Neural progenitor cell (in vitro differentiated cells): ENCODE results near the gene SINHCAF. TPM values are rescaled to one million over a fixed set of nuclear protein-coding genes. Genes with fewer than 3 reads are reported as not detected.

Source experiments
- DNase-seq: peaks from one replicate; pipeline ENCODE4 v3.0.0-alpha.2; 2016; ENCODE audit warnings: low spot score
- H2AFZ ChIP-seq: fragments of 200-600 bp; sonication (generic); replicated peaks from 2 replicates; pipeline ENCODE4 v1.6.1; 2016; ENCODE audit warnings: antibody characterized with exemption
- H3F3A ChIP-seq: fragments of 200-600 bp; sonication (generic); 2 replicates; pipeline ENCODE4 v1.6.1; 2016; ENCODE audit warnings: antibody characterized with exemption, low read depth
- H3K27ac ChIP-seq: fragments of 200-600 bp; sonication (generic); 2 replicates; pipeline ENCODE4 v1.5.1; 2016; ENCODE audit warnings: mild to moderate bottlenecking
- H3K27me3 ChIP-seq: fragments of 200-600 bp; sonication (generic); 2 replicates; pipeline ENCODE4 v1.6.1; 2016; ENCODE audit warnings: mild to moderate bottlenecking, moderate library complexity
- H3K36me3 ChIP-seq: fragments of 200-600 bp; sonication (generic); 2 replicates; pipeline ENCODE4 v1.5.1; 2016
- H3K4me1 ChIP-seq: fragments of 200-600 bp; sonication (generic); 2 replicates; pipeline ENCODE4 v1.6.1; 2016; ENCODE audit warnings: mixed run types
- H3K4me2 ChIP-seq: fragments of 200-600 bp; sonication (generic); 2 replicates; pipeline ENCODE4 v1.6.1; 2016
- H3K4me3 ChIP-seq: fragments of 200-600 bp; sonication (generic); 2 replicates; pipeline ENCODE4 v1.5.1; 2016
- H3K79me2 ChIP-seq: fragments of 200-600 bp; sonication (generic); 2 replicates; pipeline ENCODE4 v1.6.1; 2016; ENCODE audit warnings: low read depth
- H3K9ac ChIP-seq: fragments of 200-600 bp; sonication (generic); 2 replicates; pipeline ENCODE4 v1.6.1; 2016
- H3K9me3 ChIP-seq: fragments of 200-600 bp; sonication (generic); 2 replicates; pipeline ENCODE4 v1.5.1; 2016; ENCODE audit warnings: low read depth
- H4K20me1 ChIP-seq: fragments of 200-600 bp; sonication (generic); 2 replicates; pipeline ENCODE4 v1.6.1; 2016; ENCODE audit warnings: low read depth
- H3K27ac Mint-ChIP-seq: 3 replicates; pipeline ENCODE4 v1.8.0; 2021; ENCODE audit warnings: mixed read lengths
- H3K27me3 Mint-ChIP-seq: 2 replicates; pipeline ENCODE4 v1.8.0; 2022; ENCODE audit warnings: low read depth, mild to moderate bottlenecking, inconsistent platforms, moderate library complexity, mixed read lengths; ENCODE audit not compliant: insufficient read depth
- H3K36me3 Mint-ChIP-seq: 3 replicates; pipeline ENCODE4 v1.8.0; 2021; ENCODE audit warnings: mixed read lengths
- H3K4me1 Mint-ChIP-seq: 3 replicates; pipeline ENCODE4 v1.8.0; 2021; ENCODE audit warnings: mixed read lengths
- H3K4me3 Mint-ChIP-seq: 3 replicates; pipeline ENCODE4 v1.8.0; 2021; ENCODE audit warnings: mild to moderate bottlenecking, moderate library complexity, mixed read lengths
- H3K9me3 Mint-ChIP-seq: 3 replicates; pipeline ENCODE4 v1.8.0; 2020; ENCODE audit warnings: mixed read lengths
- EZH2 ChIP-seq: fragments of 200-600 bp; sonication (generic); IDR thresholded peaks from 2 replicates; pipeline ENCODE4 v1.6.1; 2017; ENCODE audit warnings: antibody characterized with exemption, mild to moderate bottlenecking, moderate library complexity
- EZH2phosphoT487 ChIP-seq: fragments of 200-600 bp; sonication (generic); IDR thresholded peaks from 2 replicates; pipeline ENCODE4 v1.6.1; 2017; ENCODE audit warnings: antibody characterized with exemption
- total RNA-seq: library from RNA; depleted of rRNA; stranded (reverse); fragments of >200 nt; gene quantifications from 2 replicates; pipeline ENCODE4 v1.2.3, GENCODE V29; 2015; ENCODE audit warnings: low replicate concordance
- TF ChIP-seq, protein P1 (sequence below): fragments of 200-600 bp; sonication (generic); IDR thresholded peaks from 2 replicates; pipeline ENCODE4 v1.5.1; 2017; ENCODE audit warnings: antibody characterized with exemption, mild to moderate bottlenecking

The SINHCAF gene
- total RNA-seq, 1 donor from 2014 or later, result 1,260 TPM

DNA sequence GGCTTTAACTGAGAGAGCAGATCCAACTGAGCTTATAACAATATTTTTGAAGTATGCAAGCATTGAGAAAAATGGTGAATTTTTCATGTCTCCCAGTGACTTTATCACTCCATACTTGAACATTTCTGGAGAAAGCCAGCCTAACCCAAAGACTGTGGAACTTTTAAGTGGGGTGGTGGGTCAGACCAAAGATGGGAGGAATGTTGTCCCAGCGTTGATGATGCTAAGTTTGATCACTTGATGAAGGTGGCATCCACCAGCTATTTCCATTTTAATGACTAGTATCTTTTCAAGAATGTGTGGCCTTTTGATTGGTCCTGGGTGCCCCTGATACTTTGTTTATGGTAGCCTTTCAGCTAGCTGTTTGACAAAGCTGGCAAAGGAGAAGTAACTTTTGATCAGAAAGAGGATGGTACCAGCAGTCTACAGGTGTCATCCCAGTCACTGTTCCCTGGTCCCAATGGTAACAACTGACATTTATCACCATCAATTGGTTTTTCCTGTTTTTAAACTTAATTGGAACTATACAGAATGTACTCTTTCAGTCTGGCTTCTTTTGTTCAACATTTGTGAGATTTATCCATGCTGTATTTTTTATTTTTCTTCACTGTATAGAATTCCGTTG lies 14.2 kb downstream of the SINHCAF start:
- Mint-ChIP-seq H3K4me3 (peak overlapping the region; percentile 21), H3K36me3 (peaks cover 69% of the 10 kb centered on the region), H3K9me3 (peaks cover 82% of the 10 kb centered on the region), H3K4me1 (no peaks in the 10 kb centered on the region), H3K27ac (no peak overlapping the region), H3K27me3 (peaks cover 8% of the 10 kb centered on the region)
- no peak for DNase-seq
- Histone ChIP-seq H2AFZ (no peak overlapping the region), H3K9me3 (no peaks in the 10 kb centered on the region), H3K27me3 (no peaks in the 10 kb centered on the region), H3K4me2 (no peak overlapping the region), H3K79me2 (peaks cover 100% of the 10 kb centered on the region), H3K27ac (no peak overlapping the region), H3K9ac (no peak overlapping the region), H3F3A (peaks cover 19% of the 10 kb centered on the region), H4K20me1 (peaks cover 99% of the 10 kb centered on the region), H3K4me3 (no peak overlapping the region), H3K4me1 (peaks cover 39% of the 10 kb centered on the region), H3K36me3 (peaks cover 13% of the 10 kb centered on the region)
- TF ChIP-seq, protein P1, sequence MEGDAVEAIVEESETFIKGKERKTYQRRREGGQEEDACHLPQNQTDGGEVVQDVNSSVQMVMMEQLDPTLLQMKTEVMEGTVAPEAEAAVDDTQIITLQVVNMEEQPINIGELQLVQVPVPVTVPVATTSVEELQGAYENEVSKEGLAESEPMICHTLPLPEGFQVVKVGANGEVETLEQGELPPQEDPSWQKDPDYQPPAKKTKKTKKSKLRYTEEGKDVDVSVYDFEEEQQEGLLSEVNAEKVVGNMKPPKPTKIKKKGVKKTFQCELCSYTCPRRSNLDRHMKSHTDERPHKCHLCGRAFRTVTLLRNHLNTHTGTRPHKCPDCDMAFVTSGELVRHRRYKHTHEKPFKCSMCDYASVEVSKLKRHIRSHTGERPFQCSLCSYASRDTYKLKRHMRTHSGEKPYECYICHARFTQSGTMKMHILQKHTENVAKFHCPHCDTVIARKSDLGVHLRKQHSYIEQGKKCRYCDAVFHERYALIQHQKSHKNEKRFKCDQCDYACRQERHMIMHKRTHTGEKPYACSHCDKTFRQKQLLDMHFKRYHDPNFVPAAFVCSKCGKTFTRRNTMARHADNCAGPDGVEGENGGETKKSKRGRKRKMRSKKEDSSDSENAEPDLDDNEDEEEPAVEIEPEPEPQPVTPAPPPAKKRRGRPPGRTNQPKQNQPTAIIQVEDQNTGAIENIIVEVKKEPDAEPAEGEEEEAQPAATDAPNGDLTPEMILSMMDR, result no peak
- TF ChIP-seq EZH2 (no peak), EZH2phosphoT487 (no peak)

DNA sequence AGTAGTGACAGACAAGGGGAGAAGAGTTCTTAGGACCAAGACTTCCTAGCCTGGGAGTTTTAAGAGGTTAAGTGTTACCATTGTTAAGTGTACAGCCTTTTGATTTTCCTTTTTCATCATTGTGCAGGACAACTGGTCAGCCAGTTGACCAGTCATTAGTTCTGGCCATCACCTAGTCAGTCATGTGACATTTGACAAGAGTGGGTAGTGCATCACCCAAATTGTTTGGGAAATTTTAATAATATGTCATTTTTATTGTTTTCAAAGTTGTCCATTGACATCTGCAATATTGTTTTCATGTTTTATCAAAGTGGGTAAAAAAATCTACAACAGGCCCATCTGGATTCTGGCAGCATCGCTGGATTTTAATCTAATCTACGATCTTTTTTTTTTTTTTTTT lies 15.5 kb downstream of the SINHCAF start:
- Histone ChIP-seq H3K36me3 (peaks cover 10% of the 10 kb centered on the region), H3K9me3 (no peaks in the 10 kb centered on the region)
- H3K4me1 Mint-ChIP-seq, result no peaks in the 10 kb centered on the region

DNA sequence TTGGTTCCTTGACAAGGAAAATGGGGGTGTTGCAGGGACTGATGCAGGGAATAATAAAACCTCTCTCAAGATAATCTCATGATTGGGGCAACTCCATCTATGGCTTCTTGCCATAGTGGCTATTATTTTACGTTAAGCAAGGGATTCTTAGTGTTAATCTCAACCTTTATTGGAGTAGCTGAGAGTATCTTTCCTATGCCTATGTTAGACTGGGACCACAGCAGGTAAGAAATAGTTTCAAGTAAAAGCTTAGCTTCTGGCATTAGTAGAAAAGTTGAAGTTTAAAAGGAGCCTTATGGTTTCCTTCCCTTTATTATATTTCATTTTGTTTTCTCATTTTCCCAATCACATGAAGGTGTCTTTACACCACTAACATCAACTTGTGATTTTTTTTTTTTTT lies 16.7 kb downstream of the SINHCAF start:
- no peak overlapping the region for H3K9ac ChIP-seq
- peaks cover 34% of the 10 kb centered on the region for H3K4me1 ChIP-seq
- H3K27me3 Mint-ChIP-seq, result peaks cover 8% of the 10 kb centered on the region
- H3K27ac ChIP-seq, result no peak overlapping the region
- no peaks in the 10 kb centered on the region for H3K27me3 ChIP-seq
- no peaks in the 10 kb centered on the region for H3K4me1 Mint-ChIP-seq
- no peaks in the 10 kb centered on the region for H3K9me3 ChIP-seq
- TF ChIP-seq, protein P1, result no peak
- TF ChIP-seq EZH2phosphoT487, result no peak
- TF ChIP-seq EZH2, result no peak
- peaks cover 80% of the 10 kb centered on the region for H3K36me3 Mint-ChIP-seq
- H2AFZ ChIP-seq, result no peak overlapping the region
- no peak overlapping the region for H3K4me3 ChIP-seq
- peaks cover 99% of the 10 kb centered on the region for H4K20me1 ChIP-seq
- peaks cover 26% of the 10 kb centered on the region for H3F3A ChIP-seq
- peaks cover 21% of the 10 kb centered on the region for H3K36me3 ChIP-seq
- no peak overlapping the region for H3K27ac Mint-ChIP-seq
- peaks cover 100% of the 10 kb centered on the region for H3K79me2 ChIP-seq
- no peak for DNase-seq
- H3K4me2 ChIP-seq, result no peak overlapping the region
- H3K9me3 Mint-ChIP-seq, result peaks cover 91% of the 10 kb centered on the region
- no peak overlapping the region for H3K4me3 Mint-ChIP-seq

More for the DNA sequence above, 15.5 kb downstream of the SINHCAF start:
- Histone ChIP-seq H3K9ac (no peak overlapping the region), H3K27ac (no peak overlapping the region), H3F3A (peaks cover 19% of the 10 kb centered on the region), H3K4me3 (no peak overlapping the region), H3K4me1 (peaks cover 34% of the 10 kb centered on the region), H3K79me2 (peaks cover 100% of the 10 kb centered on the region), H4K20me1 (peaks cover 99% of the 10 kb centered on the region), H3K4me2 (no peak overlapping the region), H3K27me3 (no peaks in the 10 kb centered on the region), H2AFZ (no peak overlapping the region)
- peaks cover 90% of the 10 kb centered on the region for H3K9me3 Mint-ChIP-seq
- H3K27me3 Mint-ChIP-seq, result peaks cover 8% of the 10 kb centered on the region
- no peak overlapping the region for H3K4me3 Mint-ChIP-seq
- H3K27ac Mint-ChIP-seq, result no peak overlapping the region
- no peak for DNase-seq
- TF ChIP-seq EZH2, result no peak
- TF ChIP-seq EZH2phosphoT487, result no peak
- TF ChIP-seq, protein P1, result no peak
- peaks cover 77% of the 10 kb centered on the region for H3K36me3 Mint-ChIP-seq
